GM18870 (cell line): ENCODE results near the gene ARHGAP31.
"Not testable (repeated sequence)": the region's sequence is repeated elsewhere in the genome, so short reads cannot be mapped to it uniquely, and the experiment has no call there.

ENCODE experiments used
- ATAC-seq: cut with Tn5 transposase; IDR thresholded peaks from one replicate; pipeline ENCODE4 v1.9.1; 2021; ENCODE audit warnings: moderate library complexity; ENCODE audit not compliant: unreplicated experiment

Gene ARHGAP31

DNA sequence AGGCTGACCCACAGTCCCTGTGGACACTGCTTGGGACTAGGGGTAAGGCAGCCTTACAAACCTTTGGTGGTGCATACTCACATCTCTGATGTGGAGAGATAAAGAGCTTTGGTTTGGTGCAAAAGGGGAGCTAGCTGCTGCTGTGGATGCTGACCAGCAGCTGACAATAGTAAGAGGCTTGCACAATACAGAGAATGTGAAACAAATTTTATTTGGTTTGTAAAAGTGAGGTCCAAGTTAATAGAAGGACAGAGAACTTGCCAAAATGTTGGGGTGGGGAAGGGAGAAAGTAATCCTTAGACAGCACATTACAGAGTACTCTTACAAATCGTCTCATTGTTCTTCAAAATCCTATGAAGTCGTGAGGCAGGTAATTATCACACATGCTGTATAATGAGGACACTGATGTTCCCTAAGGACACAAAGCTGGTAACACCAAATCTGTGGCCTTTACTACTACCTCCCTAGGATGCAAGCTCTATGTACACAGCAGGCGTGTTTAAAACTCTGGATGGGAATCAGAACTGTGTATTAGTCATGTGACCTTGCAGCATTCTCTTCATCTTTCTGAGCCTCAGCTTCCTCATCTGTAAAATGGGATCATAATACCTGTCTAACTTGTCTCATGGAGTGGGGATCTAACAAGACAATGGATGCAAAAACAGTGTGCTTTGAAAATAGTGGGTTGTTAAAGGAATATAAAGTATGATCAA is 21.6 kb downstream of the ARHGAP31 start:
- no peak for ATAC-seq

GRCh38 chr3:119316313-119316670 is 22.1 kb downstream of the ARHGAP31 start:
- ATAC-seq: no peak

GRCh38 chr3:119318876-119319275 is 24.7 kb downstream of the ARHGAP31 start:
- ATAC-seq: no peak

DNA sequence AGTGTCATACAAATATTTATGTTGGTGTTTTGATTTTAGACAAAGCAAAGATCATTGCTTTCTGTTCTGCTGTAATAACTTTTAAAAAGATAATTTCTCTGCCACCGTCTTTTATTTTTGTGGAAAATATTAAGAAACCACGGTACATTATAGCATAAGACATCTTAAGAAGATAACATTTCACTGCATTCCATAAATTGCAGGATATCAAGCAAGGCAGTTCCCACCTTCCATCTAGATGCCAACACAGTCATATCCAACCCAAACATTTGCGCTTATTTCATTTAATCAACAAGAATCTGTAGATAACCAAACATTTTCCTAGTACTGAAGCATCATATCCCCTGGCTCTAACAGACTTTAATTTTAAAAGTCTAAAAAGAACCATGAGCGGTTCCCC is 25.1 kb downstream of the ARHGAP31 start:
- ATAC-seq: no peak

GRCh38 chr3:119320785-119321184 is 26.6 kb downstream of the ARHGAP31 start:
- ATAC-seq: not testable (repeated sequence)

- peak; percentile 25 for ATAC-seq
Observed at GRCh38 chr3:119322021-119322834, 28.0 kb downstream of the ARHGAP31 start.

DNA sequence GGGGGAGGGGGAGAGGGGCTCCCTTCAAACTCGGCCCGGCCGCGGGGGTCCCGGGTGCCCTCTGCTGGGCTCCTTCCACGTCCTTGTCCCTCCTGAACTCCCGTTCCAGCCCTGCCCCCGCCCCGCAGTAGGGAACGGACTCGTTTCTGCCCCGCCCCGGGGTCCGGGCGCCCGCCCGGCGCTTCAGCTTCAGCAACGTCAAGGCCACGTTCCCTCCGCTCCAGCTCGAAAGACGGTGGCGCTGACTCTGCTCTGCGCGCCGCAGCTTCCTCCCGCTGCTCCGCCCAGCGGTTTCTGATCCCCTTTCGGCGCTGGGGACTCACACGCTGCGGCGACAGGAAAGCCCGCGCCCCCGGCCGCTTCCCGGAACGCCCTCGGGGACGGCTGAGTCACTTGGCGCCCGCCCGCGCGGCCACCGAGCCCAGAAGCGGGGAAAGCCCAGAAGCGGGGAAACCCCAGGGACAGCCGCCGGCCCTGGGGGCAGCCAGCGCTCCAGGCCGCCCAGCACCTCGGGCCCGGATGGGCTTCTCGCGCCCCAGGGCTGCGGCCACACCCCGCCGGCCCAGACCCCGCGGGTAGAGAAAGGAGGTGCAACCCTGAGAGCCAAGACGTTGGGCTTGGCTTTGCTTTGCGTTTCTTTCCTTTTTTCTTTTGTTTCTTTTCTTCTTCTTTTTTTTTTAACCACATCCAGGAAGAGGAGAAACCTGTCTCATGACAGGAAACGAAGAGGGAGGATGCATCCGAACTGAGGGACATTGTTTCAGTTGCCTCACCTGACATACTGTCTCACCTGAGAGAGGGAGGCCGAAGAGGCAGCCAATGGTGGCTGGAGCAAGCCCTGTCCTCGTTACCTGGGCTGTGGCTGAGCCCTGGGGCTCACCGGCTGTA is 28.9 kb downstream of the ARHGAP31 start:
- peak; percentile 69 for ATAC-seq

GRCh38 chr3:119323723-119324085 is 29.5 kb downstream of the ARHGAP31 start:
- ATAC-seq: no peak

- peak; percentile 25 for ATAC-seq
Observed at GRCh38 chr3:119324899-119325298, 30.7 kb downstream of the ARHGAP31 start.

DNA sequence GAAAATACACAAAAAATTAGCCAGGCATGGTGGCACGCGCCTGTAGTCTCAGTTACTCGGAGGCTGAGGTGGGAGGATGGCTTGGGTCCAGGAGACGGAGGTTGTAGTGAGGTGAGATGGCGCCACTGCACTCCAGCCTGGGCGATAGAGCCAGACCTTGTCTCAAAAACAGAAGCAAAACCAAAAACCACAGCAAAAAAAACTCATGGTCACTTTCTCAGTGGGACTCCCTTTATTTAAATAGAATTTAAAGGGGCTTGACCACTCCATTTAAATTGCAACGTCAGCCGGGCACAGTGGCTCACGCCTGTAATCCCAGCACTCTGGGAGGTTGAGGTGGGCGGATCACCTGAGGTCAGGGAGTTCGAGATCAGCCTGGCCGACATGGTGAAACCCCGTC is 32.8 kb downstream of the ARHGAP31 start:
- no peak for ATAC-seq

DNA sequence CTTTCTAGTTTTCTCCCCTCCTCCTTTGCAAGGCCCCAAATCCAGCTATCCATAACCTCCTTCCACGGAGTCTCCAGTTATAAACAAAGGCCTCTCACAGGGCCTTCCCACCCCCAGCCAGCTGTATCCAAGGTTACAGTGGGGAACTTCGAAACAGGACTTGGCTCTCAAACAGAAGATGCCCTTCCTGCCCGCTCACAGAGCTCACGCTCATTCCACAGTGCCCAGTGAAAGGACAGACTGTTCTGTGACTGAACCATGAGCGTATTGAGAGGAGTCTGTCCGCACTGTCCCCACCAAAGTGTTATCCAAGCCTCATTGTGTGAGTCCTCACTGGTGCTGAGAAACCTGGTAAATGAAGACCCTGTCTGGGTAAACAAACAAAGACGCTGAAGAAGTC is 35.4 kb downstream of the ARHGAP31 start:
- ATAC-seq: no peak

DNA sequence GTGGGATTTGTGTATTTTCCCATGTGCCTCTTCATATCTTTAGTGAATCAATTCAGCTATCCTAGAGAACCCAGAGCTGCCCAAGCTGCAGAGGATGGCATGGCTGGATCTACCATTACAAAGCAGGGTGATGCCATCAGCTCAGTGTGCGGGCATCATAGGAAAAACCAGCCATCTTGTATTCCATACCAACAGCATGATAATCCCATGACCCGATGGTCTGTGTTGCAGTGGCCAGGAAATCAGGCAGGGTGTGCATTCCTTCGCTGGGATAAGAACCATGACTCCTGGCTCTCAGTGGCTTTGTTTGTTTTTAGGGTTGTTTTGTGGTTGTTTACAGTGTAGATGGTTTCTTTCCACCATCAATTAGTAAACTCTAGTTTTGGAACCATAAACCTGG is 36.0 kb downstream of the ARHGAP31 start:
- ATAC-seq: no peak

DNA sequence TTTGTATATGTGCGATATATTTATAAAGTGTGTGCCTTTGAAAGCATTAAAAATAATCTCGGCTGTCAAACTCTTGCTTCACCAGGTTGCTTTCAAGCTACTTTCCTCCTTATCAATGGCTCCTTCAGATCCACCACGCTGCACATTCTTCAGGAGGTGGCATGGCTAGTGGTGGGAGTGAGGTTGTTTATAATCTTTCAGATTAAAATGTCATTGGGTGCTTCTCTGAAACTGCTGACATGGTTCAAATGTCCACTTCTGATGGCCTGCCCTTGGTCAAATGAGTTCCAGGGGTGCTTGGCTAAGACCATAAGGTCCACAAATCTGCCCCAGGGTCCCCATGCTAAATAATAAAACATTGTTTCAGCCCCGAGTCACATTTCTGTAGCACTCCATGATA is 36.7 kb downstream of the ARHGAP31 start:
- ATAC-seq: no peak

DNA sequence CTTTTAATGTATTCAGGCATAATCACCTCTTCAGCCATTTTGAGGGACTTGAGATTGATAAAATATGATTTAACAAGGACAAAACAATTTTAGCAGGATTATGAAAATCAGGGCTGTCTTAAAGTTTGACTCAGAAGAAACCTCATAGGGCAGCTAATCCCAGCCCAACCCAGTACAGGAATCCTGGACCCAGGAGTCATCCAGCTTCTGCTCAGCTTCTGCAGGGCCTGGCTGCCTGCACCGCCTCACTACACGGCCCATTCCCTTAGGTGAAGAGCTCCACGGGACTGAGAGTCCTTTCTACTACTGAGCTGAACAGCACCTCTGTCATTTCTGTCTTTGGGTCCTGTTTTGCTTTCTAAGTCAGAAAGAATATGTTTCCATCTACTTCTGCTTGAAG is 37.5 kb downstream of the ARHGAP31 start:
- no peak for ATAC-seq

GRCh38 chr3:119333773-119334509 is 39.8 kb downstream of the ARHGAP31 start:
- no peak for ATAC-seq

DNA sequence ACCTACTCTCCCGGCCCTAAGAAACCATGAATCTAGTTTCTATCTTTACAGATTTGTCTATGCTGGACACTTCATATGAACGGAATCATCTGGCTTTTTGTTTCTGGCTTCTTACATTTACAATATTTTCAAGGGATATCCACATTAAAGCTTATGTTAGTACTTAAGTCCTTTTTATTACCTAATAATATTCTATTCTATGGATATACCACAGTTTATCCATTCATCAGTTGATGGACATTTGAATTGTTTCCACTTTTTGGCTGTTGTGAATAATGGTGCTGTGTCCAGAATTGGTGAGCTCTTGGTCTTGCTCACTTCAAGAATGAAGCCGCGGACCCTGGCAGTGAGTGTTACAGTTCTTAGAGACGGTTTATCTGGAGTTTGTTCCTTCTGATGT is 42.6 kb downstream of the ARHGAP31 start:
- no peak for ATAC-seq

GRCh38 chr3:119337407-119337806 is 43.2 kb downstream of the ARHGAP31 start:
- not testable (repeated sequence) for ATAC-seq

- no peak for ATAC-seq
Observed at GRCh38 chr3:119338754-119339153, 44.6 kb downstream of the ARHGAP31 start.

- ATAC-seq: no peak
Observed at GRCh38 chr3:119340014-119340413, 45.8 kb downstream of the ARHGAP31 start.

DNA sequence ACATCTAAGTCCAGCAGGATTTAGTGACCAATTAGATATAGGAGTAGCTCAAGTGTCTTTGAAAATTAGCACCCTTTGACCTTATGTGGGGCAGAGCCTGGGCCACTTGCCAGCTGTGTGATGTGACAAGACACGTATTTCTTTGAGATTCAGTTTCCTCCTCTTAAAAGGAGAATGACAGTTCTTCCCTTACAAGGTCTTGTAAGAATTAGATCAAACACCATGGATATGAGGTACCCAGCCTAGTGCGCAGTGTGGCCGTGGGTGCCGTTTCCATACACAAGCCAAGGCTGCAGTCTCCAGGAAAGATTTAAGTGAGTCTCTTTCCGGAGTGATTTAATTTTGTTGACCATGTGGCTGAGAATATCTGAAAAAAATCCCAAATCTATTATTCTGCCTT is 46.3 kb downstream of the ARHGAP31 start:
- no peak for ATAC-seq

DNA sequence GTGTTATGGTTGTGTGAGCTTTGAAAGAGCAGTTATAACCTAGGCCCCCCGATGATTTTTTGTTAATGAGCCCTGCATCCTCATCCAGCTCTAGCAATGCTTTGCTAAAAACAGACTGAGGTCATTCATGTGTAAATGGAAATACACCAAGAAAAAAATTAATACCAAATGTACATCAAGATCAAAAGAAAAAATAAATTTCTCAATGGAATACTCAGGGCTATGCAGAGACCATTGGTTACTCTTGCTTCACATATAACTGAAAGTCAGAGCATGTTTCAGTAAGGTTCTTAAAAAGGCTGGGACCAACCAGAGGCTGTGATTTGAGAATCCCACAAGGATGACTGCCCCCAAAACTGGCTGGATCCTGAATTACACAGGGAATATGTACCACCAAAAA is 48.0 kb downstream of the ARHGAP31 start:
- no peak for ATAC-seq
